PC-9 (cell line): Measurements from ENCODE around the gene EIF5B. TPM values are rescaled to one million over a fixed set of nuclear protein-coding genes. Genes with fewer than 3 reads are reported as not detected.

Source experiments
- total RNA-seq: library from RNA; stranded (reverse); gene quantifications from 2 replicates; pipeline ENCODE4 v1.2.3, GENCODE V29; 2021

EIF5B gene
- total RNA-seq, 1 experiment from 2014 or later, result 56.7 TPM

Other genes with a start within 250 kb of the EIF5B start
- gene C2orf15, start 195.7 kb upstream of the EIF5B start, total RNA-seq, result 16.9 and 18.0 TPM in 2 replicates
- gene TSGA10, start 182.4 kb upstream of the EIF5B start, total RNA-seq, result 13.5 and 14.9 TPM in 2 replicates
- 10.3 and 11.6 TPM in 2 replicates for gene LIPT1, start 182.4 kb upstream of the EIF5B start, total RNA-seq
- 35.0 and 37.6 TPM in 2 replicates for gene MITD1, start 156.3 kb upstream of the EIF5B start, total RNA-seq
- 50.1 and 52.6 TPM in 2 replicates for gene MRPL30, start 156.2 kb upstream of the EIF5B start, total RNA-seq
- gene LYG2, start 81.7 kb upstream of the EIF5B start, total RNA-seq, result not detected in 2 replicates
- gene LYG1, start 36.2 kb upstream of the EIF5B start, total RNA-seq, result 0.78 and 1.5 TPM in 2 replicates
- gene TXNDC9, start 1.1 kb upstream of the EIF5B start, total RNA-seq, result 35.8 and 38.6 TPM in 2 replicates
- 47.8 and 50.5 TPM in 2 replicates for gene REV1, start 152.6 kb downstream of the EIF5B start, total RNA-seq